ENCODE data around the gene SEPTIN10. TPM values are rescaled to one million over a fixed set of nuclear protein-coding genes. Genes with fewer than 3 reads are reported as not detected.

The SEPTIN10 gene
- total and polyA plus RNA-seq, 4 experiments from 2014 or later = 2.5 to 5.7 (median 4.2) TPM

DNA sequence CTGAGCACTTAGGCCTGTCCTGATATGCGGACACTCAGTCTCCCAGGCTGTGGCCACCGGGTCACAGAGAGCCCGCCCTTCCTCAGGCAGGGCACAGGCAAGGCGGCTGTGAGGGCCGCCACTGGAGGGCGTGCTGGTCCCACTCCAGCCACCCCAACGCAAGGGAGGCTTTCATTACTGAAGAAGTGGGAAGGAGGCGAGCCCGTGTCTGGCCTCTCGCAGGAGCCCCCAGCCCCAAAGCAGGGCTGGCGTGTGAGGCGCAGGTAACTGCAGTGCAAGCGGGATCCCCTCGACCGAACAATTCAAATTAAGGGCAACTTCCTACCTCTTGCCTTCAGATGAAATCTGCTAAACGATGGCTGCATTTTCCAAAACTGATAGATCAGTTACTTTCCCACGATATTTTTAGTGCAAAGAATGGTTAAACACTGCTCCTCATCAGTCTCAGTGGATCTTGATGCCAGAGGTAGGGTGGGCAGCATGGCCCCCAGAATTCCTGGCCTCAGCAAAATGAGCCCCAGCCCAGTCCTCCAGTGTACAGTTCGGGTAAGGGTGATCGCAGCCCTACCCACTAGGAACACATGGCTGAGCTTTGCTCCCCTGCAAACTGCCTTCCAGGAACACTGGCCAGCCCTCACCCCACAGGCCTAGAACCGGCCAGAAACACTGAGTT, 97.2 kb downstream of the SEPTIN10 start:
- intact Hi-C loops (cut with micrococcal nuclease) = no loop called here
- peaks cover 0 to 7% (median 4%) of the 10 kb centered on the region in 4 donors for H3K4me1 Mint-ChIP-seq
- no peaks in the 10 kb centered on the region for H3K9me3 Mint-ChIP-seq
- no peaks in the 10 kb centered on the region for H3K4me1 ChIP-seq (ENCODE audit: insufficient read depth, low read length)
- H3K4me3 Mint-ChIP-seq = no peak overlapping the region
- H3K36me3 Mint-ChIP-seq = no peaks in the 10 kb centered on the region
- no peak overlapping the region for H3K4me3 ChIP-seq (ENCODE audit: low read length in 2 of 2)
- H3K9me3 ChIP-seq (ENCODE audit: control insufficient read depth in 1 of 2, low read length in 2 of 2) = no peaks in the 10 kb centered on the region
- DNase-seq = no peak
- POLR2A ChIA-PET (ENCODE audit: partially characterized antibody) = no interaction called here
- H3K27me3 Mint-ChIP-seq = no peaks in the 10 kb centered on the region
- H3K27me3 ChIP-seq (ENCODE audit: insufficient read depth, low read length) = no peaks in the 10 kb centered on the region
- no peak overlapping the region for H3K27ac ChIP-seq (ENCODE audit: low read depth, low read length)
- H3K36me3 ChIP-seq (ENCODE audit: insufficient read depth, low read length) = no peaks in the 10 kb centered on the region
- CTCF ChIA-PET (ENCODE audit: partially characterized antibody) = no interaction called here
- H3K27ac Mint-ChIP-seq = no peak overlapping the region

DNA sequence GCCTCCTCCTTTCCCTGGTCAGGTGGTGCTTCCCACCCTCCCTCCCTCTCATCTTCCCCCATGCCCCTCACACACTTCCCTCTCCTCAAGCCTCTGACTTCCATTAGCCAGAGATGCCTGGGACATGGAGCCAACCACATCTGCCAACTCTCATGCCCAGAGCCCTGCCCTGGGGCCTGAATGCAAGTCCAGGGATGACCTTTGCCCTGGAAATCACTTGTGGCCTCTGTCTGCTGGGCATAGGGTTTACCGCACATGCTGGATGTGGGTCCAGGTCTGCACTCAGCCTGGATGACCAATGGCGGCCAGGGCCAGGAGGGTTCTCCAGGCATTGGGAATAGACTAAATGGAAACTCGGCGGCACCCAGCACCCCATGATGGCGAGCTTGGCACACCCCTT, 98.9 kb downstream of the SEPTIN10 start:
- H3K4me3 Mint-ChIP-seq = no peak overlapping the region
- H3K4me1 Mint-ChIP-seq = peaks cover 0 to 11% (median 5%) of the 10 kb centered on the region in 4 donors
- H3K9me3 Mint-ChIP-seq = peaks cover 0 to 1% (median 0%) of the 10 kb centered on the region in 8 donors
- Histone ChIP-seq H3K36me3 (ENCODE audit: insufficient read depth, low read length) (no peaks in the 10 kb centered on the region), H3K27ac (ENCODE audit: low read depth, low read length) (no peak overlapping the region), H3K27me3 (ENCODE audit: insufficient read depth, low read length) (no peaks in the 10 kb centered on the region), H3K4me3 (ENCODE audit: low read length in 2 of 2) (no peak overlapping the region), H3K9me3 (ENCODE audit: control insufficient read depth in 1 of 2, low read length in 2 of 2) (no peaks in the 10 kb centered on the region), H3K4me1 (ENCODE audit: insufficient read depth, low read length) (no peaks in the 10 kb centered on the region)
- intact Hi-C loops (cut with micrococcal nuclease) = loop anchor here (5.0 kb wide), 1 partner anchor 203 kb away; no protein-coding TSS in a partner anchor
- H3K27ac Mint-ChIP-seq = no peak overlapping the region
- H3K27me3 Mint-ChIP-seq = no peaks in the 10 kb centered on the region
- ChIA-PET POLR2A (ENCODE audit: partially characterized antibody) (no interaction called here), CTCF (ENCODE audit: partially characterized antibody) (interaction anchor here (0.6 to 1.3 kb wide), 2 partner anchors 262 to 388 kb away, joined by 3 to 4 read pairs; no protein-coding TSS in a partner anchor)
- DNase-seq = no peak
- H3K36me3 Mint-ChIP-seq = no peaks in the 10 kb centered on the region

- H3K27me3 ChIP-seq (ENCODE audit: insufficient read depth, low read length) = no peaks in the 10 kb centered on the region
- H3K36me3 Mint-ChIP-seq = no peaks in the 10 kb centered on the region
- H3K4me1 ChIP-seq (ENCODE audit: insufficient read depth, low read length) = no peaks in the 10 kb centered on the region
- H3K27me3 Mint-ChIP-seq = no peaks in the 10 kb centered on the region
- H3K4me3 ChIP-seq (ENCODE audit: low read length in 2 of 2) = no peak overlapping the region
- no peak overlapping the region for H3K27ac ChIP-seq (ENCODE audit: low read depth, low read length)
- no peaks in the 10 kb centered on the region for H3K9me3 ChIP-seq (ENCODE audit: control insufficient read depth in 1 of 2, low read length in 2 of 2)
- H3K4me1 Mint-ChIP-seq = peaks cover 0 to 11% (median 5%) of the 10 kb centered on the region in 4 donors
- H3K4me3 Mint-ChIP-seq = no peak overlapping the region
- intact Hi-C loops (cut with micrococcal nuclease) = loop anchor here (5.0 kb wide), 1 partner anchor 202 kb away; no protein-coding TSS in a partner anchor
- H3K9me3 Mint-ChIP-seq = peaks cover 0 to 1% (median 0%) of the 10 kb centered on the region in 8 donors
- POLR2A ChIA-PET (ENCODE audit: partially characterized antibody) = no interaction called here
- no peak overlapping the region for H3K27ac Mint-ChIP-seq
- CTCF ChIA-PET (ENCODE audit: partially characterized antibody) = interaction anchor here (0.6 to 1.3 kb wide), 3 partner anchors 262 to 524 kb away, joined by 3 to 4 read pairs (median 3); no protein-coding TSS in a partner anchor
- H3K36me3 ChIP-seq (ENCODE audit: insufficient read depth, low read length) = no peaks in the 10 kb centered on the region
- DNase-seq = no peak
Measured at GRCh38 chr2:109513749-109514588, 99.8 kb downstream of the SEPTIN10 start.

DNA sequence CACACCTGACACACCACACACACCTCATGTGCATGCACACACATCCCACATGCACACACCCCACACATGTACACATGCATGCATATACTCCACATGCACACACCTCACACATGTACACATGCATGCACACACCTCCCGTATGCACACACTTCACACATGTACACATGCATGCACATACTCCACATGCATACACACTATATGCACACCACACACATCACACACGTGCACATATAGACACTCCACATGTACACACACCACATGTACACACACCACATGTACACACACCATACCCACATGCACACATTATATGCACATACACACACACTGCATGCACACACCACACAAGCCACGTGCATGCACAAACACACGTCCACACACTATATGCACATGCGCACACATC, 100.5 kb downstream of the SEPTIN10 start:
- peaks cover 0 to 1% (median 0%) of the 10 kb centered on the region in 8 donors for H3K9me3 Mint-ChIP-seq
- intact Hi-C loops (cut with micrococcal nuclease) = loop anchor here (5.0 kb wide), 1 partner anchor 201 kb away; no protein-coding TSS in a partner anchor
- CTCF ChIA-PET (ENCODE audit: partially characterized antibody) = interaction anchor here (1.0 kb wide), 1 partner anchor 523 kb away, joined by 3 read pairs; no protein-coding TSS in a partner anchor

DNA sequence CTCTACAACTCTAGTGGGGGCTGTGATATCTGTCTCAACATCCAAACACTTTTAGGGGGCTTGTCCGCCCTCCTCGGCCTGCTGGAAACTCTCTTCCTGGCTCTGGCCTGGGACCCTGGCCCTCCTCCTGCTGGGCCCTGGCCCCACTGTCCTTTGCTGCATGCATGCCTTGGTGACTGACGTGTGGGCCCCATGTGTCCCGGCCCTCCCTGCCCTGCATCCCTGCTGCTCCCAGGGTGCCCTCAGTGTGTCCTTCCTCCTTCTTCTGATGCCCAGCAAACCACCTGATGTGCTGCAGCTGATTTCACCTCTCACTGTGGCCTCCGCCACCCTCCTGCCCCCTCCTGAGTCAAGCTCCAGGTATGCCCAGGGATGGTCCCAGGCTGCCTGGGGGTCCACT, 101.7 kb downstream of the SEPTIN10 start:
- CTCF ChIA-PET (ENCODE audit: partially characterized antibody) = interaction anchor here (1.0 to 4.2 kb wide), 5 partner anchors 16 to 659 kb away, joined by 3 to 42 read pairs (median 32); partner anchors contain the start of gene SH3RF3
- POLR2A ChIA-PET (ENCODE audit: partially characterized antibody) = no interaction called here
- no peak overlapping the region for H3K4me3 Mint-ChIP-seq

More for the DNA sequence above, 100.5 kb downstream of the SEPTIN10 start:
- no peaks in the 10 kb centered on the region for H3K36me3 Mint-ChIP-seq
- peaks cover 0 to 11% (median 5%) of the 10 kb centered on the region in 4 donors for H3K4me1 Mint-ChIP-seq
- Histone ChIP-seq H3K4me3 (ENCODE audit: low read length in 2 of 2) (no peak overlapping the region), H3K9me3 (ENCODE audit: control insufficient read depth in 1 of 2, low read length in 2 of 2) (no peaks in the 10 kb centered on the region), H3K27me3 (ENCODE audit: insufficient read depth, low read length) (no peaks in the 10 kb centered on the region), H3K36me3 (ENCODE audit: insufficient read depth, low read length) (no peaks in the 10 kb centered on the region), H3K27ac (ENCODE audit: low read depth, low read length) (no peak overlapping the region), H3K4me1 (ENCODE audit: insufficient read depth, low read length) (no peaks in the 10 kb centered on the region)
- peak overlapping the region in 2 of 7 donors; percentile 26 to 57 for H3K27ac Mint-ChIP-seq
- H3K4me3 Mint-ChIP-seq = no peak overlapping the region
- POLR2A ChIA-PET (ENCODE audit: partially characterized antibody) = no interaction called here
- DNase-seq = no peak
- H3K27me3 Mint-ChIP-seq = no peaks in the 10 kb centered on the region

GRCh38 chr2:109511168-109511567, 102.6 kb downstream of the SEPTIN10 start:
- intact Hi-C loops (cut with micrococcal nuclease) = loop anchor here (2.0 to 5.0 kb wide), 2 partner anchors 199 to 724 kb away; partner anchors contain the start of gene CCDC138
- Histone ChIP-seq H3K9me3 (ENCODE audit: control insufficient read depth in 1 of 2, low read length in 2 of 2) (no peaks in the 10 kb centered on the region), H3K27me3 (ENCODE audit: insufficient read depth, low read length) (no peaks in the 10 kb centered on the region), H3K36me3 (ENCODE audit: insufficient read depth, low read length) (no peaks in the 10 kb centered on the region), H3K4me1 (ENCODE audit: insufficient read depth, low read length) (no peaks in the 10 kb centered on the region), H3K27ac (ENCODE audit: low read depth, low read length) (no peak overlapping the region), H3K4me3 (ENCODE audit: low read length in 2 of 2) (no peak overlapping the region)
- Mint-ChIP-seq H3K9me3 (peaks cover 0 to 1% (median 0%) of the 10 kb centered on the region in 8 donors), H3K4me3 (no peak overlapping the region), H3K36me3 (no peaks in the 10 kb centered on the region), H3K27me3 (no peaks in the 10 kb centered on the region), H3K27ac (no peak overlapping the region), H3K4me1 (peaks cover 0 to 11% (median 5%) of the 10 kb centered on the region in 4 donors)
- ChIA-PET CTCF (ENCODE audit: partially characterized antibody) (interaction anchor here (1.0 to 4.2 kb wide), 16 partner anchors 13 to 658 kb away, joined by 3 to 42 read pairs (median 6); partner anchors contain the start of gene SH3RF3), POLR2A (ENCODE audit: partially characterized antibody) (interaction anchor here (1.0 to 2.3 kb wide), 2 partner anchors 13 to 382 kb away, joined by 3 to 8 read pairs; partner anchors contain the start of gene SH3RF3)
- no peak for DNase-seq

More for the DNA sequence above, 101.7 kb downstream of the SEPTIN10 start:
- no peak for DNase-seq
- intact Hi-C loops (cut with micrococcal nuclease) = loop anchor here (5.0 kb wide), 1 partner anchor 200 kb away; no protein-coding TSS in a partner anchor
- no peaks in the 10 kb centered on the region for H3K9me3 ChIP-seq (ENCODE audit: control insufficient read depth in 1 of 2, low read length in 2 of 2)
- no peak overlapping the region for H3K4me3 ChIP-seq (ENCODE audit: low read length in 2 of 2)
- H3K27me3 ChIP-seq (ENCODE audit: insufficient read depth, low read length) = no peaks in the 10 kb centered on the region
- no peak overlapping the region for H3K27ac ChIP-seq (ENCODE audit: low read depth, low read length)
- Mint-ChIP-seq H3K4me1 (peaks cover 0 to 11% (median 5%) of the 10 kb centered on the region in 4 donors), H3K9me3 (peaks cover 0 to 1% (median 0%) of the 10 kb centered on the region in 8 donors), H3K27me3 (no peaks in the 10 kb centered on the region), H3K27ac (no peak overlapping the region), H3K36me3 (no peaks in the 10 kb centered on the region)
- no peaks in the 10 kb centered on the region for H3K36me3 ChIP-seq (ENCODE audit: insufficient read depth, low read length)
- H3K4me1 ChIP-seq (ENCODE audit: insufficient read depth, low read length) = no peaks in the 10 kb centered on the region
